Measurements from ENCODE around the gene SPATA16. TPM values are rescaled to one million over a fixed set of nuclear protein-coding genes. Genes with fewer than 3 reads are reported as not detected.
"Not testable (repeated sequence)": the region's sequence is repeated elsewhere in the genome, so short reads cannot be mapped to it uniquely, and the experiment has no call there.

SPATA16 gene
- total RNA-seq, 1 experiment from 2014 or later: not detected

DNA sequence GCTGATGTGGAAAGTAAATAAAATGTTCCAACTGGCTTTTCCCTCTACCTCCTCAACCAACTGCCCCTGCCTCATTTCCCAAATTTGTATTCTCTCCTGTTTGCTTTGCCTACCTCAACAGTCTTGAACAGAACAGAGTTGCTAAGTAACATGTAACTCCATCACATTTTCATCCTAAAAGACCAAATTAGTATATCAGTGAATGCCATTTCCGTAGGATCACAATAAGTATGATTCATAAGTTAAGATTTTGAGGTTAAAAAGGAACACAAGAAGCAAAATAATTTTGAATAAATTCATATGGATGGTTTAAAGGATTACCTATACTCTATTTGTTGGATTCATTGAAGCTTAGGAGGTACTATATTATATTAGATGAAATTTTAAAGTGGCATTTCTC is 235.6 kb downstream of the SPATA16 start:
- no peaks in the 10 kb centered on the region for H3K9me3 ChIP-seq (ENCODE audit: low read length)
- H3K4me2 ChIP-seq (ENCODE audit: low read depth, low read length, poor library complexity, severe bottlenecking): no peak overlapping the region
- no peaks in the 10 kb centered on the region for H3K36me3 ChIP-seq (ENCODE audit: insufficient read depth, low read length)
- H3K9me2 ChIP-seq (replicated peaks; ENCODE audit: insufficient read depth, low read length): no peaks in the 10 kb centered on the region
- H2AFZ ChIP-seq (ENCODE audit: low read length): no peak overlapping the region
- no peak for DNase-seq
- no peaks in the 10 kb centered on the region for H3K4me1 ChIP-seq (ENCODE audit: low read length)
- H4K20me1 ChIP-seq (ENCODE audit: insufficient read depth, low read depth, low read length): no peaks in the 10 kb centered on the region
- no peaks in the 10 kb centered on the region for H3K79me2 ChIP-seq (ENCODE audit: low read length)
- no peak overlapping the region for H3K4me3 ChIP-seq (ENCODE audit: low read length)
- H3K27ac ChIP-seq (ENCODE audit: low read length): no peak overlapping the region
- H3K27me3 ChIP-seq (ENCODE audit: low read length): no peaks in the 10 kb centered on the region
- no peak overlapping the region for H3K9ac ChIP-seq (ENCODE audit: low read length)

DNA sequence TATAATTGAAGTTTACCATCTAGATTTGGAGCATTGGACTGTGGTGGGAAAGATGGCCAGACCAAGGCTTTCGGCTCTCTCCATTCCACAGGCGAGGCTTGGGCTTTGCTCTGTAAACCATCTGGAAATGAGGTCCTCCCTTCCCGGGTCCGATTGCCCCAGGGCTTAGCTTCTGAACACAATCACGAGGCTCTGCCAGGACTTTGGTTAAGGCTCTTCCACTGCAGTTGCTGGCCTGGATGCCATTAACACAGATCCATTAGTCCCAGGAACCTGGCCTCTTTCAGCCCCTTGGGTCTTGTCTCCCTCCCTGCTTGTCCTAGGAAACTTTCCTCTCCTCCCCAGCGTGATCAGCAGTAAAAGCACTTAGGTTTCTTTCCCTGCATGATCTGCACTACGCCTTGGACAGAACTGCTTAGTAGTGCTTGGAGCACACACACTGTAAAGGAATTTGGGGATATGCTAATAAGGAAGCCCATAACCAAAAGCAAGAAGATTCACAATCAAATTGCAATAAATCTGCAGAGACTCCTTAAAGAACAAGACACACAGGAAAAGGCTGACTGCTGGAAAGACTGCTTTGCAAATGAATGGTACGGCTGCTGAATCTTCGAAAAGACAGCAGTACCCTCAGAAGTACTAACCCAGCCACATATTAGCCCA is 236.2 kb downstream of the SPATA16 start:
- DNase-seq: no peak
- Histone ChIP-seq H3K4me1 (ENCODE audit: low read length) (no peaks in the 10 kb centered on the region), H3K4me2 (ENCODE audit: low read depth, low read length, poor library complexity, severe bottlenecking) (no peak overlapping the region), H3K79me2 (ENCODE audit: low read length) (no peaks in the 10 kb centered on the region), H3K9me3 (ENCODE audit: low read length) (no peaks in the 10 kb centered on the region), H3K36me3 (ENCODE audit: insufficient read depth, low read length) (no peaks in the 10 kb centered on the region), H3K27me3 (ENCODE audit: low read length) (no peaks in the 10 kb centered on the region), H3K9ac (ENCODE audit: low read length) (no peak overlapping the region), H4K20me1 (ENCODE audit: insufficient read depth, low read depth, low read length) (no peaks in the 10 kb centered on the region), H2AFZ (ENCODE audit: low read length) (no peak overlapping the region), H3K27ac (ENCODE audit: low read length) (no peak overlapping the region), H3K4me3 (ENCODE audit: low read length) (no peak overlapping the region), H3K9me2 (replicated peaks; ENCODE audit: insufficient read depth, low read length) (no peaks in the 10 kb centered on the region)

DNA sequence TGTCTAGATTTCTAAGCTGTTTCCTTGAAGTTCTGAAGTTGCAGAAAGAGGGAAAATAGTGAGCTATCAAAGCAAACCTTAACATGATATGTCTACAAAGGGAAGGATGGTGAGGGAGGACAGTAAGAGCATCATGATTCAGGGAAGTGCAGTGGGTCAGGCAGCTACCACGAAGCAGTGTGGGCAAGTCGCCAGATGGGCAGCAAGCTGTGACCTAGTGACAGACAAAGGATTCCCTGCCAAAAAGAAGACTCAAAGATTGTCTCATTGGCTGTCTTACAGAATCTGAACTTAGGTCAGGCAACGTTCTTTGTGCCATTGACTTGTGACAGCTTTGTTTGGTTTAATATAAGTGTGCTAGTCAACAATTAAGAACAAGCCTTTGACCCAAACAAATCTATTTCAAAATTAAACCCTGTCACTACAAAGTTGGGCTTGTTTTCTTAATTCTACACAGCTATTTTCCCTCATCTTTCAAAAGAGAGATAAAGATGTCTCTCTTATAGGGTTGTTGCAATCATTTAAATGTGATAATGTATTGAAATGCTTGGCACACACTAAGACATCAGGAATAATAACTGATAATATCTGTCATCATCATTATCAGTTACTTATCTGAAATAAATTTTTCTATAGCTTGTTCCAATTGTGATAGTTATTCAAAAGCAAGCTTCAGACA is 237.3 kb downstream of the SPATA16 start:
- no peak overlapping the region for H3K9ac ChIP-seq (ENCODE audit: low read length)
- no peaks in the 10 kb centered on the region for H4K20me1 ChIP-seq (ENCODE audit: insufficient read depth, low read depth, low read length)
- no peaks in the 10 kb centered on the region for H3K9me3 ChIP-seq (ENCODE audit: low read length)
- H2AFZ ChIP-seq (ENCODE audit: low read length): no peak overlapping the region
- no peaks in the 10 kb centered on the region for H3K9me2 ChIP-seq (replicated peaks; ENCODE audit: insufficient read depth, low read length)
- H3K79me2 ChIP-seq (ENCODE audit: low read length): no peaks in the 10 kb centered on the region
- H3K4me3 ChIP-seq (ENCODE audit: low read length): no peak overlapping the region
- H3K27ac ChIP-seq (ENCODE audit: low read length): no peak overlapping the region
- no peak for DNase-seq
- no peaks in the 10 kb centered on the region for H3K27me3 ChIP-seq (ENCODE audit: low read length)
- H3K4me2 ChIP-seq (ENCODE audit: low read depth, low read length, poor library complexity, severe bottlenecking): no peak overlapping the region
- no peaks in the 10 kb centered on the region for H3K4me1 ChIP-seq (ENCODE audit: low read length)
- H3K36me3 ChIP-seq (ENCODE audit: insufficient read depth, low read length): no peaks in the 10 kb centered on the region

DNA sequence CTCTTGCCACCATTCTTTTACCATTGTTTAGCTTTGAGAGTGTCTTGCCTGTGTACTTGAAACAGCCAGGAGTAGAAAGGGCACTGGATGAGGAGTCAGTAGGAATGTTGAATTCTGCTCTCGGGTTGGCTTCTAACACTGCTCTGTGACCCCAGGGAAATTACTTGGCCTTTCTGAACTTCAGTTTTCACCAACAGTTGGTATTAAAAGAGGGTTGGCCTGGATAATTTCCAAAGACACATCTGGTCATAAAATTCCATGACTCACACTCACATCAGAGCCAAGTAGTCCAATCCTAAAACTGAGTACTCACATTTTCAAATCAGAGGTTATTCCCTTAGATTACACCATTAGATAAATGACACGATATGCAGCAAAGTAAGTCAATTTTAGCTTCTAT is 248.9 kb downstream of the SPATA16 start:
- H4K20me1 ChIP-seq (ENCODE audit: insufficient read depth, low read depth, low read length): no peaks in the 10 kb centered on the region
- no peaks in the 10 kb centered on the region for H3K27me3 ChIP-seq (ENCODE audit: low read length)
- H3K4me1 ChIP-seq (ENCODE audit: low read length): no peaks in the 10 kb centered on the region
- no peak overlapping the region for H3K9ac ChIP-seq (ENCODE audit: low read length)
- H3K4me2 ChIP-seq (ENCODE audit: low read depth, low read length, poor library complexity, severe bottlenecking): no peak overlapping the region
- DNase-seq: no peak
- H3K9me2 ChIP-seq (replicated peaks; ENCODE audit: insufficient read depth, low read length): no peaks in the 10 kb centered on the region
- H3K27ac ChIP-seq (ENCODE audit: low read length): no peak overlapping the region
- H3K4me3 ChIP-seq (ENCODE audit: low read length): no peak overlapping the region
- no peak overlapping the region for H2AFZ ChIP-seq (ENCODE audit: low read length)
- H3K9me3 ChIP-seq (ENCODE audit: low read length): no peaks in the 10 kb centered on the region
- H3K36me3 ChIP-seq (ENCODE audit: insufficient read depth, low read length): no peaks in the 10 kb centered on the region
- no peaks in the 10 kb centered on the region for H3K79me2 ChIP-seq (ENCODE audit: low read length)

DNA sequence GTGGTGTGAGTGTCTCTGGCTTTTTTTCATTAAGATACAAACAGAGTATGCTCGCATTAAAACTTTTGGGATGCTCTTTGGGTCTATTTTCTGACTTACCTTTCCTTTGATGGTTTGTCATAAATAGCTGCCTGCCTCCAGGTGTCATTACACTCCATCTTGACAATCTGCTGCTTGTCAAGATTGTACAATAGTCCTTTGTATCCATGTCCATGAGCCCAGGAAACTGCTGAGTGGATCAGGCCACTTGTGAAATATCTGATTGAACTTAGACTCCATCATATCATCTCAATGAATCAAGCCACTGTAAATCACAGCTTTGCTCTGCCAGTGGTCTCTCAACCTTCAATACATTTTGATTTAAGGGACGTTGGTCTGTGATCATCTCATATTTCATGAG is 255.3 kb downstream of the SPATA16 start:
- DNase-seq: no peak
- Histone ChIP-seq H3K4me2 (ENCODE audit: low read depth, low read length, poor library complexity, severe bottlenecking) (no peak overlapping the region), H3K9me2 (replicated peaks; ENCODE audit: insufficient read depth, low read length) (0 out of 2 replicates have a peak, but pooled peaks cover 5% of the 10 kb centered on the region), H3K9ac (ENCODE audit: low read length) (no peak overlapping the region), H3K79me2 (ENCODE audit: low read length) (no peaks in the 10 kb centered on the region), H3K4me1 (ENCODE audit: low read length) (no peaks in the 10 kb centered on the region), H3K36me3 (ENCODE audit: insufficient read depth, low read length) (no peaks in the 10 kb centered on the region), H3K4me3 (ENCODE audit: low read length) (no peak overlapping the region), H3K9me3 (ENCODE audit: low read length) (no peaks in the 10 kb centered on the region), H2AFZ (ENCODE audit: low read length) (no peak overlapping the region), H3K27me3 (ENCODE audit: low read length) (no peaks in the 10 kb centered on the region), H3K27ac (ENCODE audit: low read length) (no peak overlapping the region), H4K20me1 (ENCODE audit: insufficient read depth, low read depth, low read length) (no peaks in the 10 kb centered on the region)

DNA sequence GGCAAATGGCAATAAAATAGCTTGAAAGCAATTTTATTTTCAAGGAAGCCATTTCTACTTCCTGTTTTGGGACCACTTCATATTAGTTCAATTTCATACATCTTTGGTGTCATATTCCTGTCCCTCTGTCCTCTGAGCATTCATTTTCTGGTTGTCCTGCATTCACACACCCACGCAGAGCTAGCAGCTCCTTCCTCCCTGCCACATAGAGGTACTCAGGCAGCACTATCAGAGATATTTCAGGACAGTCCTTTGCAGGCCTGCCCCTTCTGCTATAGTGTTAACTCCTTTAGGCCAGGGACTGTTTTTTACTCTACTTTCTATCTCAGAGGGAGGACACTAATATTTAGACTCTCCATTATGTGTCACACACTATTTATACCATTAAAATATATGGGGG is 258.5 kb downstream of the SPATA16 start:
- no peaks in the 10 kb centered on the region for H3K79me2 ChIP-seq (ENCODE audit: low read length)
- H3K9me3 ChIP-seq (ENCODE audit: low read length): no peaks in the 10 kb centered on the region
- H3K9me2 ChIP-seq (replicated peaks; ENCODE audit: insufficient read depth, low read length): 0 out of 2 replicates have a peak, but pooled peaks cover 5% of the 10 kb centered on the region
- H3K27ac ChIP-seq (ENCODE audit: low read length): no peak overlapping the region
- H3K36me3 ChIP-seq (ENCODE audit: insufficient read depth, low read length): no peaks in the 10 kb centered on the region
- no peak overlapping the region for H3K4me3 ChIP-seq (ENCODE audit: low read length)
- H3K27me3 ChIP-seq (ENCODE audit: low read length): no peaks in the 10 kb centered on the region
- no peak overlapping the region for H2AFZ ChIP-seq (ENCODE audit: low read length)
- H4K20me1 ChIP-seq (ENCODE audit: insufficient read depth, low read depth, low read length): no peaks in the 10 kb centered on the region
- H3K4me1 ChIP-seq (ENCODE audit: low read length): no peaks in the 10 kb centered on the region
- H3K4me2 ChIP-seq (ENCODE audit: low read depth, low read length, poor library complexity, severe bottlenecking): no peak overlapping the region
- DNase-seq: no peak
- H3K9ac ChIP-seq (ENCODE audit: low read length): no peak overlapping the region

DNA sequence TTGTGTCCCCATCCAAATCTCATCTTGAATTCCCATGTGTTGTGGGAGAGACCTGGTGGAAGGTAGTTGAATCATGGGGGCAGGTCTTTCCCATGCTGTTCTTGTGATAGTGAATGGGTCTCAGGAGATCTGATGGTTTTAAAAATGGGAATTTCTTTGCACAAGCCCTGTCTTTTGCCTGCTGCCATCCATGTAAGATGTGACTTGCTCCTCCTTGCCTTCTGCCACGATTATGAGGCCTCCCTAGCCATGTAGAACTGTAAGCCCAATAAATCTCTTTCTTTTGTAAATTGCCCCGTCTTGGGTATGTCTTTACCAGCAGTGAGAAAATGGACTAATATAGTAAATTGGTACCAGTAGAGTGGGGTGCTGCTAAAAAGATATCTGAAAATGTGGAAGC is 261.7 kb downstream of the SPATA16 start:
- not testable (repeated sequence) for H3K27me3 ChIP-seq (ENCODE audit: low read length); DNase-seq; H3K36me3 ChIP-seq (ENCODE audit: insufficient read depth, low read length); H3K4me3 ChIP-seq (ENCODE audit: low read length); H3K9me3 ChIP-seq (ENCODE audit: low read length); H3K9ac ChIP-seq (ENCODE audit: low read length); H3K4me2 ChIP-seq (ENCODE audit: low read depth, low read length, poor library complexity, severe bottlenecking); H3K79me2 ChIP-seq (ENCODE audit: low read length); H4K20me1 ChIP-seq (ENCODE audit: insufficient read depth, low read depth, low read length); H3K4me1 ChIP-seq (ENCODE audit: low read length); H3K27ac ChIP-seq (ENCODE audit: low read length); H2AFZ ChIP-seq (ENCODE audit: low read length); H3K9me2 ChIP-seq (replicated peaks; ENCODE audit: insufficient read depth, low read length)

DNA sequence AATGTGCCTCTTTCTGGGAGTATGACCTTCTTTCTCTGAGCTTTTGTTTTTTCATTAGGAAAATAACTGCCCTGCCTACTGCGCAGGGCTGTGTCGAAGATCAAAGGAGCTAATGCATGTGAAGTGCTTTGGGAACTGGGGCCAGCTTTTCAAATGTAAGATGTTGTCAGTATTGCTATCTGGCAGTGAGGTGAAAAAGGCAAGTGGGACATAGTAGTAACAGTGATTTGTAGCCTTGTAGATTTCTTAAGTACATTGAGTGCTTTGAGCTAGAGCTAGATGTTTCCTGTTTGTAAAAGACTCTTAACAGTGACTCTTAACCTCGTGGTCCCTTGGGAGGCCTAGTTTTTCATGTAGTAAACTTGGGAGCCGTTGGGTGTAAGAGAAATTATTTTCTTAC is 264.0 kb downstream of the SPATA16 start:
- Histone ChIP-seq H3K79me2 (ENCODE audit: low read length) (no peaks in the 10 kb centered on the region), H4K20me1 (ENCODE audit: insufficient read depth, low read depth, low read length) (no peaks in the 10 kb centered on the region), H3K9me2 (replicated peaks; ENCODE audit: insufficient read depth, low read length) (no peaks in the 10 kb centered on the region), H3K4me1 (ENCODE audit: low read length) (no peaks in the 10 kb centered on the region), H3K36me3 (ENCODE audit: insufficient read depth, low read length) (no peaks in the 10 kb centered on the region), H3K4me2 (ENCODE audit: low read depth, low read length, poor library complexity, severe bottlenecking) (no peak overlapping the region), H3K27me3 (ENCODE audit: low read length) (no peaks in the 10 kb centered on the region), H2AFZ (ENCODE audit: low read length) (no peak overlapping the region), H3K9me3 (ENCODE audit: low read length) (no peaks in the 10 kb centered on the region), H3K4me3 (ENCODE audit: low read length) (no peak overlapping the region), H3K27ac (ENCODE audit: low read length) (no peak overlapping the region), H3K9ac (ENCODE audit: low read length) (no peak overlapping the region)
- no peak for DNase-seq

Measured in Karpas-422 (cell line).